Jurkat, Clone E6-1 (cell line): ENCODE results near the gene ARHGEF9.
"Not testable (repeated sequence)": the region's sequence is repeated elsewhere in the genome, so short reads cannot be mapped to it uniquely, and the experiment has no call there.

ENCODE experiments used
- DNase-seq: peaks from one replicate; pipeline ENCODE4 v3.0.0-alpha.2; 2011; ENCODE audit warnings: low read depth, low spot score
- H3K4me3 ChIP-seq: 2 replicates; pipeline ENCODE4 v1.5.1; 2011; ENCODE audit warnings: mild to moderate bottlenecking, low read length, control low read depth, moderate library complexity

Gene ARHGEF9

DNA sequence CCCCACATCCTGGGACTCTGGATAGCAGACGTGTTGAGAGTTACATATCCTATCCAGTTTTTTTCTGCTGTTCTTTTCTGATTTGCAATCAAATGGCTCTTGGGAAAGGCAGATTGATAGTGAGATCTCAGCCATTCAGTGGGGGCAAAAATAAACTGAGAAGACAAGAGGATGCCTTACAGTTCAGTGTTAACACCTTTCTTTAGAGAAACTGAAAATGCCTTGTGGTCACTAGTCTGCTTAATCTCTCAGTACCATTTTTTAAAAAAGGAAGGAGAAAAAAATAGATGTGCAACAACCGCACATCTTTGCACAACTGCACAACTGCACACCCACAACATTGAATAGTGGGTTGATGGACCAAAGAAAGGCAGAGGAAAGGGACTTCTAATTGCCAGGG, 109.3 kb downstream of the ARHGEF9 start:
- no peak overlapping the region for H3K4me3 ChIP-seq
- DNase-seq = no peak

DNA sequence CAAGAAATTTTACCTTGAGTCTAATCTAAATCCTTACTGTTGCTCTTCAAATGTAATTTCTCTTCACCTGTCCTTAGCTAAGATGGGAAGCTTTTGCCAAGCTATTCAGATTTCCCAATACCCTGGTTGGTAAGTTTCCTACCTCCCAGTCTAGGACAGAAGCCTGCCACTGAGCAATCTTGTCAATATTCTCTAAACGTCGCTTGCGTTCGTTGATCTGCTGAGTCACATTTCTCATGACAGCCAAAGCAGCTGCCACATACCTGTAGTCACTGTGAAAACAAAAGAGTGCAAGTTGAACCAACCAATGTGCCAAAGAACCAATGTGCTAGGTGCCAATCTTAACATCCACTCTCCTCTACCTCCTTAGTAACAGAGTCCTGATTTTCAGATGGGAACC, 111.1 kb downstream of the ARHGEF9 start:
- no peak for DNase-seq
- no peak overlapping the region for H3K4me3 ChIP-seq

GRCh38 chrX:63664741-63665140, 120.3 kb downstream of the ARHGEF9 start:
- no peak overlapping the region for H3K4me3 ChIP-seq
- DNase-seq = no peak

DNA sequence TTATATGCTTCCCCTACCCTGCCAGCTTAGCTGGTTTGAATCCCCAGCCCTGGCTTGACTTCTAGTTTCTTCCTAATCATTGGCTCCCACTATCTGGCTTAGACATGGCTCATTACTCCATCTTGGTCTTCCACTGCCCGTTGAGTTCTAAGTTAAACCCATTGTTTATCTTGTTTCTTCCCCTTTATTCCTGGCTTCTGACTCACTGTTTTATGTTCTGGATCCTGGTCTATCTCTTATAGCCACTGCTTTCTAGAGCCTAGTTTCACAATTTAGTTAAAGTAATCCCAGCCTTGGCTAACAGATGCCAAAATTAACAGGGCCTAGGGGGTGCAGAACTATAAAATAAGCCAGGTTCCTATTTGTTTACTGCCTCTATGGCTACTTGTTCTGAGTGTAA, 120.9 kb downstream of the ARHGEF9 start:
- no peak overlapping the region for H3K4me3 ChIP-seq
- no peak for DNase-seq

DNA sequence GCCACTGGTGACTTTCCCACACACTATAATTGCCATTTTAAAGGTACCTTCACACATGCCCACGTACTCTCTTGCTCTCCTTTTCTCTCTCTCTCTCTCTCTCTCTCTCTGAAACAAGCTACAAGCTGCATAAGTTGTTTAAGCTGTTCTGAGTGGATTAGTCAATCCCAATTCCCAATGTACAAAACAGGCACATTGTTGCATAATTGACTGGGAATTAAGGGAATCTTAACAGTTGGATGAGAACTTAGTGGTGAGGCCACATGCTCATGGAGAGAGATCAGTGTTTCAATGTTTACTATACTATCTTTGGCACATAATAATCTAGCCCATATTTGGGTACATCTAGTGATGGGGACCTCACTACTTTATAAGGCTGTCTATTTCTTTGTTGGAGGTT, 123.3 kb downstream of the ARHGEF9 start:
- no peak overlapping the region for H3K4me3 ChIP-seq
- no peak for DNase-seq

- H3K4me3 ChIP-seq = no peak overlapping the region
- no peak for DNase-seq
These were observed 126.1 kb downstream of the ARHGEF9 start for GRCh38 chrX:63658920-63659319.

GRCh38 chrX:63657821-63658220, 127.2 kb downstream of the ARHGEF9 start:
- H3K4me3 ChIP-seq = no peak overlapping the region

GRCh38 chrX:63656871-63657580, 128.0 kb downstream of the ARHGEF9 start:
- no peak overlapping the region for H3K4me3 ChIP-seq
- no peak for DNase-seq

More at GRCh38 chrX:63657821-63658220, 127.2 kb downstream of the ARHGEF9 start:
- no peak for DNase-seq

- no peak for DNase-seq
- H3K4me3 ChIP-seq = no peak overlapping the region
These were observed 132.8 kb downstream of the ARHGEF9 start for GRCh38 chrX:63652086-63652765.

GRCh38 chrX:63645748-63646147, 139.3 kb downstream of the ARHGEF9 start:
- H3K4me3 ChIP-seq, DNase-seq: not testable (repeated sequence)

- H3K4me3 ChIP-seq = no peak overlapping the region
- no peak for DNase-seq
These were observed 149.3 kb downstream of the ARHGEF9 start for GRCh38 chrX:63635750-63636149.

DNA sequence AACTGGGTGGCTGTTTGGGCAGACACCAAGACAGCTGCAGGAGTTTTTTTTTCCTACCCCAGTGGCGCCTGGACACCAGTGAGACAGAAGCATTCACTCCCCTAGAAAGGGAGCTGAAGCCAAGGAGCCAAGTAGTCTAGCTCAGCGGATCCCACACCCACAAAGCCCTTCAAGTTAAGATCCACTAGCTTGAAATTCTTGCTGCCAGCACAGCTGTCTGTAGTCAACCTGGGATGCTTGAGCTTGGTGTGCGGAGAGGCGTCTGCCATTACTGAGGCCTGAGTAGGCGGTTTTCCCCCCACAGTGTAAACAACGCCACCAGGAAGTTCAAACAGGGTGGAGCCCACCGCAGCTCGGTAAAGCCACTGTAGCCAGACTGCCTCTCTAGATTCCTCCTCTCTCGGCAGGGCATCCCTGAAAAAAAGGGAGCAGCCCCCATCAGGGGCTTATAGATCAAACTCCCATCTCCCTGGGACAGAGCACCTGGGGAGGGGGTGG, 171.4 kb downstream of the ARHGEF9 start:
- DNase-seq = no peak

GRCh38 chrX:63585936-63586335, 199.1 kb downstream of the ARHGEF9 start:
- DNase-seq = no peak
- no peak overlapping the region for H3K4me3 ChIP-seq

More for the DNA sequence above, 171.4 kb downstream of the ARHGEF9 start:
- no peak overlapping the region for H3K4me3 ChIP-seq
